ENCODE data around the gene ZNF827.

Gene ZNF827

GRCh38 chr4:145852256-145852839 lies 86.3 kb downstream of the ZNF827 start:
- H3K27me3 ChIP-seq (replicated peaks; ENCODE audit: control insufficient read depth, insufficient read depth, low read length): no peaks in the 10 kb centered on the region
- DNase-seq (ENCODE audit: extremely low read depth, insufficient read length): no peak
- TF ChIP-seq CTCF (IDR thresholded peaks at IDR 0.05; ENCODE audit: insufficient read depth, low read length, poor library complexity, severe bottlenecking): no peak
- H3K36me3 ChIP-seq (ENCODE audit: control insufficient read depth, insufficient read depth, low read length): peaks cover 9% of the 10 kb centered on the region
- H3K4me3 ChIP-seq (replicated peaks; ENCODE audit: low read depth, low read length): no peak overlapping the region

- Histone ChIP-seq H3K27me3 (replicated peaks; ENCODE audit: control insufficient read depth, insufficient read depth, low read length) (no peaks in the 10 kb centered on the region), H3K4me3 (replicated peaks; ENCODE audit: low read depth, low read length) (no peak overlapping the region), H3K36me3 (ENCODE audit: control insufficient read depth, insufficient read depth, low read length) (peaks cover 12% of the 10 kb centered on the region)
- no peak for TF ChIP-seq CTCF (IDR thresholded peaks at IDR 0.05; ENCODE audit: insufficient read depth, low read length, poor library complexity, severe bottlenecking)
- DNase-seq (ENCODE audit: extremely low read depth, insufficient read length): no peak
Observed at GRCh38 chr4:145851511-145852201, 87.0 kb downstream of the ZNF827 start.

GRCh38 chr4:145847764-145848163 lies 90.9 kb downstream of the ZNF827 start:
- peaks cover 13% of the 10 kb centered on the region for H3K36me3 ChIP-seq (ENCODE audit: control insufficient read depth, insufficient read depth, low read length)
- no peak for TF ChIP-seq CTCF (IDR thresholded peaks at IDR 0.05; ENCODE audit: insufficient read depth, low read length, poor library complexity, severe bottlenecking)

DNA sequence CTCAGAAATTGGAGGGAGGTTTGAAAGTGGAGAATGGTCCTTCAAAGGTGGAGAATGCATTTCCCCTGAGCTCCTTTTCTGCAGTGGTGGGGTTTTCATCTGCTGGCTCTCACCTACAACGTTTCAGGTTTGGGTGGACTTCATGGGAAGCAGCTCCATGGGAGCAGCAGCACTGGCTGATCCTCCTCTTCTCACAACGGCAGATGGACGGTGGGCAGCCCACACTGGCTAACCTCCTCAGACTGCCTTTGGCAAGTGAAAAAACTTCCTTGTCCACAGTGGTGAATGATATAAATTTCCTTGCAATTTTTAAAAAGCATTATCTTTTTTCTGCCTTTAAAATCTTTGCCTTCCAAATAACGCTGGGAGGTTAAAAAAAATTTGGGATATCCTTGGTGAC lies 93.5 kb downstream of the ZNF827 start:
- H3K27me3 ChIP-seq (replicated peaks; ENCODE audit: control insufficient read depth, insufficient read depth, low read length): no peaks in the 10 kb centered on the region
- H3K4me3 ChIP-seq (replicated peaks; ENCODE audit: low read depth, low read length): no peak overlapping the region
- peaks cover 17% of the 10 kb centered on the region for H3K36me3 ChIP-seq (ENCODE audit: control insufficient read depth, insufficient read depth, low read length)
- no peak for TF ChIP-seq CTCF (IDR thresholded peaks at IDR 0.05; ENCODE audit: insufficient read depth, low read length, poor library complexity, severe bottlenecking)
- DNase-seq (ENCODE audit: extremely low read depth, insufficient read length): no peak

More at GRCh38 chr4:145847764-145848163, 90.9 kb downstream of the ZNF827 start:
- Histone ChIP-seq H3K4me3 (replicated peaks; ENCODE audit: low read depth, low read length) (no peak overlapping the region), H3K27me3 (replicated peaks; ENCODE audit: control insufficient read depth, insufficient read depth, low read length) (no peaks in the 10 kb centered on the region)
- DNase-seq (ENCODE audit: extremely low read depth, insufficient read length): no peak

GRCh38 chr4:145843639-145844038 lies 95.0 kb downstream of the ZNF827 start:
- peaks cover 17% of the 10 kb centered on the region for H3K36me3 ChIP-seq (ENCODE audit: control insufficient read depth, insufficient read depth, low read length)
- H3K27me3 ChIP-seq (replicated peaks; ENCODE audit: control insufficient read depth, insufficient read depth, low read length): no peaks in the 10 kb centered on the region
- TF ChIP-seq CTCF (IDR thresholded peaks at IDR 0.05; ENCODE audit: insufficient read depth, low read length, poor library complexity, severe bottlenecking): no peak
- no peak overlapping the region for H3K4me3 ChIP-seq (replicated peaks; ENCODE audit: low read depth, low read length)
- DNase-seq (ENCODE audit: extremely low read depth, insufficient read length): no peak

Data from GM06990 (cell line).